Right cardiac atrium (tissue), 5 donors: ENCODE results near the gene PRDX2. TPM values are rescaled to one million over a fixed set of nuclear protein-coding genes. Genes with fewer than 3 reads are reported as not detected.

ENCODE experiments used
- ATAC-seq, 2 donors: fragments of 200-7000 bp; cut with Tn5 transposase; one replicate each; pipeline versions ENCODE4 v1.8.0 to v1.9.1; 2020; ENCODE audit warnings: moderate library complexity in 2 of 2, mild to moderate bottlenecking in 1 of 2
- DNase-seq, 3 donors: peaks; one replicate each; pipeline ENCODE4 v3.0.0-alpha.2; 2020
- H3K27ac ChIP-seq: one replicate; pipeline ENCODE4 v1.5.1; 2013; ENCODE audit warnings: mild to moderate bottlenecking, low read length, control low read depth, moderate library complexity
- H3K27me3 ChIP-seq: one replicate; pipeline ENCODE4 v1.6.1; 2013; ENCODE audit not compliant: control insufficient read depth, insufficient read depth
- H3K4me1 ChIP-seq: one replicate; pipeline ENCODE4 v1.6.1; 2013; ENCODE audit warnings: low read length; ENCODE audit not compliant: control insufficient read depth, insufficient read depth
- H3K4me3 ChIP-seq: one replicate; pipeline ENCODE4 v1.5.1; 2013; ENCODE audit warnings: low read length, control low read depth
- H3K9me3 ChIP-seq: one replicate; pipeline ENCODE4 v1.6.1; 2013; ENCODE audit warnings: low read length; ENCODE audit not compliant: control insufficient read depth
- whole genome bisulfite sequencing: extraction: QIAGEN DNeasy Blood & Tissue Kit; methylation state at CpG from one replicate; pipeline ENCODE4 v1.1.7; 2013; 5-methylcytosine and 5-hydroxymethylcytosine counted together
- intact Hi-C, 4 donors: fragments of 100-400 bp; cut with DNase I; formaldehyde crosslinking; loops; one replicate each; pipeline versions ENCODE4 v1.11.0 to v1.14.0; 2022 to 2023
- polyA plus RNA-seq: library from polyadenylated mRNA; stranded (reverse); fragments of 200-250 nt; gene quantifications from one replicate; pipeline ENCODE4 v1.2.3, GENCODE V29; 2013
- total RNA-seq, 4 donors: library from RNA; stranded (reverse); fragmentation: NEBNext Ultra II Directional; extraction: Animal tissue kit (Norgen Biotek cat#: 25700); gene quantifications; one replicate each; pipeline ENCODE4 v1.2.1, GENCODE V29; 2021
- donor health status: healthy with polysubstance abuse.
- donor health status: DM: no; HTN: yes; CAD: no.
- donor health status: DM: no; HTN: no; CAD: no.
- donor health status: DM: no; HTN: yes; CAD: no; lungs with severe emphysema.
- donor health status: DM: yes; HTN: yes; CAD: no.

The PRDX2 gene
- total and polyA plus RNA-seq, 5 donors, result 595 to 834 (median 683) TPM

- Histone ChIP-seq H3K27ac (no peak overlapping the region), H3K4me3 (peak overlapping the region; percentile 38), H3K27me3 (no peaks in the 10 kb centered on the region), H3K9me3 (no peaks in the 10 kb centered on the region), H3K4me1 (peaks cover 2% of the 10 kb centered on the region)
- 20% methylated on average over 21 of the region's 21 CpGs for WGBS
- no peak for ATAC-seq
- DNase-seq, result no peak
- intact Hi-C loops, result no loop called here
These were observed 37.5 kb upstream of the PRDX2 start for GRCh38 chr19:12838886-12839756.

- H3K4me1 ChIP-seq, result peaks cover 2% of the 10 kb centered on the region
- intact Hi-C loops, result no loop called here
- WGBS, result 1% methylated on average over 67 of the region's 69 CpGs
- H3K27ac ChIP-seq, result no peak within 1 kb of the TSS
- peak; percentile 44 to 47 for ATAC-seq
- peak within 1 kb of the TSS; percentile 38 for H3K4me3 ChIP-seq
- peak; percentile 18 to 68 (median 62) for DNase-seq
- H3K9me3 ChIP-seq, result no peaks in the 10 kb centered on the region
- no peaks in the 10 kb centered on the region for H3K27me3 ChIP-seq
These were observed 36.7 kb upstream of the PRDX2 start, which contains the start of gene MAST1 for GRCh38 chr19:12838182-12838885. TSS of gene MAST1 (plus strand) at chr19:12838515. CDS start at chr19:12838573, 58 bp downstream.

DNA sequence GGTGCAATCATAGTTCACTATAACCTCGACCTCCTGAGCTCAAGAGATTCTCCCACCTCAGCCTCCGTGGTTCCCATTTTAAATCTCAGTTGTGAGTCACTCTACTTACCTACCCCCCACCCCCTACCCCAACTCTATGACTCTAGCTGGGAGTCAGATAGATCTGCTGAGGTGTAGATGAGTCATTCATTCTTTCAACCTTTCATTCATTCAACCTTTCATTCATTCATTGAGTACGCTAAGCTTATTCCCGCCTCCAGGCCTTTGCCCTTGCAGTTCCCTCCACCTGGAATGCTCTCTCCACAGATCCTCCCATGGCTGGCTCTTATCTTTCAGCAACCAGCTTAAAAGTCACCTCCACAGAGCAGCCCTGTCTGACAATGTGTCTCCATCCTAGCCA, 35.6 kb upstream of the PRDX2 start:
- H3K9me3 ChIP-seq, result no peaks in the 10 kb centered on the region
- DNase-seq (no peak), ATAC-seq (no peak)
- no peak overlapping the region for H3K27ac ChIP-seq
- H3K27me3 ChIP-seq, result no peaks in the 10 kb centered on the region
- 84% methylated on average over 4 of the region's 4 CpGs for WGBS
- intact Hi-C loops, result no loop called here
- H3K4me3 ChIP-seq, result no peak overlapping the region
- peaks cover 2% of the 10 kb centered on the region for H3K4me1 ChIP-seq

GRCh38 chr19:12836529-12836863, 34.9 kb upstream of the PRDX2 start:
- DNase-seq (no peak), ATAC-seq (no peak)
- 7% methylated on average over 6 of the region's 6 CpGs for WGBS
- Histone ChIP-seq H3K9me3 (no peaks in the 10 kb centered on the region), H3K4me1 (peaks cover 2% of the 10 kb centered on the region), H3K27ac (no peak overlapping the region), H3K4me3 (no peak overlapping the region), H3K27me3 (no peaks in the 10 kb centered on the region)
- intact Hi-C loops, result no loop called here

DNA sequence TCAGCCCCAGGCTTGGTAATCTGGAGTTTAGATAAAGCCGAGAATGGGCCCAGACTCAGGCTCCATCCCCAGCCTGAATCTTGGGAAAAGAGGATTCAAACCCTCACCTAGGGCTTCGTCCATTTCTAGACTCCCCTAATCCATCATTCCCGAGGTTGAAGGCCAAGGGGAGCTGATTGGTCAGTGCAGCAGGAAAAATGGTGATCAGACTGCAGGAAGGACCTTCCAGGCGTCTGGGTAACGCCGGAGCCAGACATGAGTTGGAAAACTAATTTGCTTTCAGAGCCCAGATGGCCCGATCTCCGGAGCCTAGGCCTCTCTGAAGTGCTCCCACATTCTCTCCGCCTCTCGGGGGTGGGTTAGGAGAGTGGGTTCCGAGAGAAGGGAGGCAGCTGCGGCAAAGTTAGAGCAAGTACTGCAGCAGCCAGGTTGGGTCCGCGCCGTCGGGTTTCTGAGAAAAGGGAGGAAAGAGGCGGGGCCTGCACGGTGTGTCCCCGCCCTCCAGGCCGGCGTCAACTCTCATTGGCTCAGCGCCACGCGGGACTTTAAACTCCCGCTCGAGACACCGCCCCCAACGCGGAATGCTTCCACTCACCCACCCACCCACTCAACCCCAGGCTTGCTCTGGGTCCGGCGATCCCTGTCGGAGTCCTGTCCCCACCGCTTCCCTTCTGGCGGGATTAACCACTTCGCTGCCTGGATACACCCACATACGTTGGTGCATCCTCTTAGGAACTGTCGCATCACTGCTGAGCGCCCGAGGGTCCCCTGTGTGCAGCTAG, 33.6 kb upstream of the PRDX2 start:
- DNase-seq (peak; percentile 31 to 70 (median 62)), ATAC-seq (no peak)
- Histone ChIP-seq H3K27ac (no peak overlapping the region), H3K27me3 (no peaks in the 10 kb centered on the region), H3K9me3 (no peaks in the 10 kb centered on the region), H3K4me3 (no peak overlapping the region), H3K4me1 (peaks cover 2% of the 10 kb centered on the region)
- 7% methylated on average over 39 of the region's 39 CpGs for whole genome bisulfite sequencing
- intact Hi-C loops, result no loop called here

DNA sequence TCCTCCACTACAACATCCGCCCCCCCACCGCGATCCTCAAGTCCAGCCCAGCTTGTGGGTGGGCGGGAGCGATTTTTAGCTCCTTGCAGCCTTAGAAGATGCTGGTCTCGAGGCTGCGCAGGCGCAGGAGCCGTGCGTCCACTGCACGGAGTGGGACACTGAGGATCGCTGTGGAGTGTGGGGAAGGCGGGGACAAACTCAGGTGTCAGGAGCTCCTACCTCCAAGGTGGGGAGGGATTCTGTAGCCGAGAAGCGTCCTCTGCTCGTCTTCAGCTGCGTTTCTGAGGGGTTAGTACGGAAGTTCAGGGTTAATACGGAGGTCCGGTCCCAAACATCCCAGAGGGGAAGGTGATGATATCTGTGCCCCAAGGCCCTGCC, 33.0 kb upstream of the PRDX2 start, which contains the start of gene RTBDN:
Gene RTBDN (minus strand): TSS at position 14 of the 378 bp plus-strand sequence. CDS start 4,600 bp downstream, outside the sequence.
- Histone ChIP-seq H3K9me3 (no peaks in the 10 kb centered on the region), H3K4me3 (peak within 1 kb of the TSS; percentile 57), H3K27me3 (no peaks in the 10 kb centered on the region), H3K27ac (no peak within 1 kb of the TSS), H3K4me1 (peaks cover 2% of the 10 kb centered on the region)
- 6% methylated on average over 20 of the region's 20 CpGs for WGBS
- DNase-seq, result no peak
- ATAC-seq, result no peak
- intact Hi-C loops, result no loop called here

DNA sequence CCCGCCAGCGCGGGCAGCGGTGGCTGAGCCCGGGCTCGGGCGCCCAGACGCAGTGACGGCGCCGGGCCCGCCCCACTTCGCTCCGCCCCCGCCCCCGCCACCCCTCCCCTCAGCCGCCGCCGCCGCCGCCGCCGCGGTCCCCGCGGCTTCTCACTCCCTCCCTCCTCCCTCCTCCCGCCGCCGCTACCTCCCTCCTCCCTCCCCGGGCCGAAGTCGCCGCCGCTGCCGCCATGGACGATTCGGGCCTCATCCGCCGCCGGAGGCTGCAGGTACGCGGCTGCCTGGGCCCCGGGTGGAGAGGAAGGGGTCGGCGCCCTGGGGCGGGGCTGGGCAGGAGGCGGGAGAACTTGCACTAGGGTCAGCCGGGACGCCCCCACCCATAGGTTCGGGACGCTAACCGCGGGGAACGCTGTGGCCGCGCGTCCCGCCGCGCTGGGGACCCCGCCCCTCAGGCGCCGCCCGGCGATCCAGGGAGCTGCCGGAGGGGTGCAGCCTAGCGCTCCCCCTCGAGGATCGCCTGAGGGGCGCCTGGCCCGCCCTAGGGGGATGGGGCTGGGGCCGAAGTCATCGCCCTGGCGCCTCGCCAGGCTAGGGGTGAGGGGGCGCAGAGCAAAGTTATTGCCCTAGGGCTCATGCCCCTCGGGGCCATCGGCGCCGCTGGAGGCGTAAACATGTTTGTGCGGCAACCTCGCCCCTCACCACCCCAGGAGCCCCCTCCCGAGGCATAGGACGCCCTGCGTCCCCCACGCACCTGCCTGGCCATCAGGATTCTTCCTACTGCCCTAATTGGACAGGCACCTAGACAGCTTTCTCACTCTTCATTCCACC, 32.4 kb upstream of the PRDX2 start:
- H3K9me3 ChIP-seq, result no peaks in the 10 kb centered on the region
- no peak overlapping the region for H3K27ac ChIP-seq
- intact Hi-C loops, result no loop called here
- peak overlapping the region; percentile 57 for H3K4me3 ChIP-seq
- ATAC-seq, result peak; percentile 10 to 34
- peaks cover 2% of the 10 kb centered on the region for H3K4me1 ChIP-seq
- WGBS, result 1% methylated on average over 72 of the region's 87 CpGs
- H3K27me3 ChIP-seq, result no peaks in the 10 kb centered on the region
- peak; percentile 27 to 74 (median 53) for DNase-seq

DNA sequence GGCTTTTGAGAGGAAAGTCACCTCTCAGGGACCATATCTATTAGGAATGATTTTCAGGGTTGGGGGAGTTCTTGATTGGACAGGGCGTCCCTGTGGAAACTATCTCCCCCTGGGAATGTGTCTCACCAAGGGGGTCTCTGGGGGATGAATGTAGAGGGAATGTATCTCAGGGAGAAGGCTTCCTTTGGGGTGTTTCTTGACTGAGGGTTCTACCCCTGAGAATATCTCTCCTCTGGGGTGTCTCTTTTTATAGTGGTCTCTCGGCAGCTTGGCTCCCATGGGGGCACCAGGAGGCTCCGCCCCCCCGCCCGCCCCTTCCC, 31.8 kb upstream of the PRDX2 start:
- Histone ChIP-seq H3K4me1 (peaks cover 2% of the 10 kb centered on the region), H3K27me3 (no peaks in the 10 kb centered on the region), H3K9me3 (no peaks in the 10 kb centered on the region), H3K4me3 (peak overlapping the region; percentile 57), H3K27ac (no peak overlapping the region)
- 0% methylated on average over 5 of the region's 5 CpGs for WGBS
- ATAC-seq (no peak), DNase-seq (no peak)
- intact Hi-C loops, result no loop called here

GRCh38 chr19:12828494-12828893, 26.9 kb upstream of the PRDX2 start:
- ATAC-seq, result no peak
- Histone ChIP-seq H3K4me3 (no peak overlapping the region), H3K27ac (no peak overlapping the region), H3K27me3 (no peaks in the 10 kb centered on the region), H3K4me1 (no peaks in the 10 kb centered on the region), H3K9me3 (no peaks in the 10 kb centered on the region)
- intact Hi-C loops, result no loop called here
- peak in 1 of 3 donors; percentile 61 for DNase-seq
- whole genome bisulfite sequencing, result 5% methylated on average over 23 of the region's 23 CpGs
